HG02571 (cell line): Measurements from ENCODE around the gene GDI1.

ENCODE experiments used
- ATAC-seq: cut with Tn5 transposase; IDR thresholded peaks from one replicate; pipeline ENCODE4 v1.9.1; 2021; ENCODE audit warnings: mild to moderate bottlenecking, moderate library complexity; ENCODE audit not compliant: unreplicated experiment

GDI1 gene

GRCh38 chrX:154408659-154409221, 28.2 kb upstream of the GDI1 start:
- no peak for ATAC-seq

GRCh38 chrX:154409222-154409871, 27.6 kb upstream of the GDI1 start, which contains the start of gene DNASE1L1:
Gene DNASE1L1 (minus strand): TSS chrX:154409254. CDS start chrX:154405568, 3,686 bp downstream.
- ATAC-seq: no peak

- no peak for ATAC-seq
Measured at GRCh38 chrX:154411981-154412340, 25.0 kb upstream of the GDI1 start.

GRCh38 chrX:154412468-154412867, 24.5 kb upstream of the GDI1 start:
- ATAC-seq: no peak

GRCh38 chrX:154413142-154413541, 23.8 kb upstream of the GDI1 start:
- no peak for ATAC-seq

- ATAC-seq: no peak
Measured at GRCh38 chrX:154417157-154417556, 19.8 kb upstream of the GDI1 start.

GRCh38 chrX:154419189-154419588, 17.8 kb upstream of the GDI1 start:
- ATAC-seq: no peak

GRCh38 chrX:154419688-154420401, 17.1 kb upstream of the GDI1 start:
- ATAC-seq: no peak

GRCh38 chrX:154420402-154420756, 16.6 kb upstream of the GDI1 start:
- no peak for ATAC-seq

GRCh38 chrX:154426916-154427770, 9.8 kb upstream of the GDI1 start:
- ATAC-seq: no peak

GRCh38 chrX:154428176-154429171, 8.5 kb upstream of the GDI1 start, which contains the start of gene ATP6AP1:
Gene ATP6AP1 (plus strand): TSS chrX:154428677. CDS start chrX:154428693, 16 bp downstream.
- ATAC-seq: peak; percentile 96

GRCh38 chrX:154429711-154430110, 7.2 kb upstream of the GDI1 start:
- no peak for ATAC-seq

GRCh38 chrX:154430479-154430878, 6.5 kb upstream of the GDI1 start:
- no peak for ATAC-seq

- ATAC-seq: no peak
Measured at GRCh38 chrX:154430916-154431315, 6.0 kb upstream of the GDI1 start.

- no peak for ATAC-seq
Measured at GRCh38 chrX:154431341-154431740, 5.6 kb upstream of the GDI1 start.

GRCh38 chrX:154432210-154432609, 4.7 kb upstream of the GDI1 start:
- ATAC-seq: no peak

- ATAC-seq: no peak
Measured at GRCh38 chrX:154433605-154434004, 3.3 kb upstream of the GDI1 start.

- no peak for ATAC-seq
Measured at GRCh38 chrX:154434394-154435168, 2.4 kb upstream of the GDI1 start.

- ATAC-seq: no peak
Measured at GRCh38 chrX:154435171-154435733, 1.7 kb upstream of the GDI1 start.
